K562 (cell line): ENCODE results near the gene DENND5B. TPM values are rescaled to one million over a fixed set of nuclear protein-coding genes. Genes with fewer than 3 reads are reported as not detected.
A peak's percentile ranks its signal among the peaks of the same experiment; 100 is the strongest.

Source experiments
- ATAC-seq: fragments of 200-7000 bp; cut with Tn5 transposase; 3 replicates; pipeline ENCODE4 v1.9.1; 2020; ENCODE audit warnings: moderate library complexity
- BruUV-seq: library from RNA; stranded (reverse); fragments of 400-500 nt; replicated peaks from 2 replicates; lab custom pipeline; 2021; lab: Mats Ljungman, UMichigan
- CTCF ChIA-PET: fragments of 300-600 bp; formaldehyde crosslinking; extraction: SDS; loops from one replicate; lab custom pipeline; 2021; ENCODE audit warnings: low intra/inter-chr PET ratio; lab: Yijun Ruan, JAX
- POLR2A ChIA-PET: fragments of 300-600, 350-650 bp; sonication (Branson Sonifier 250); formaldehyde crosslinking; extraction: SDS; loops from one replicate; lab custom pipeline; 2021; ENCODE audit warnings: antibody characterized with exemption, inconsistent platforms; lab: Yijun Ruan, JAX
- DNase-seq, 4 experiments: peaks; one replicate each; pipeline versions ENCODE4 v3.0.0 to v3.0.0-alpha.2; 2011 to 2018; ENCODE audit warnings: low spot score in 3 of 4, mixed read lengths in 3 of 4; ENCODE audit errors: extremely low read depth in 1 of 4
- FAIRE-seq: peaks from 2 replicates; lab custom pipeline; 2011; peaks lifted over from hg19 to GRCh38; lab: Jason Lieb, UNC
- H2AFZ ChIP-seq: 2 replicates; pipeline ENCODE4 v1.6.0; 2011; ENCODE audit warnings: low read depth, low read length, control low read depth, inconsistent platforms
- H3K27ac ChIP-seq: fragments of 200-600 bp; 3 replicates; pipeline ENCODE4 v1.8.0; 2011; ENCODE audit warnings: low read depth, mild to moderate bottlenecking, control low read depth, inconsistent platforms, low read length, moderate library complexity, mixed read lengths; ENCODE audit errors: extremely low read depth
- H3K27me3 ChIP-seq, 2 experiments: fragments of 300-600 bp in 1 of 2; 2 replicates in 1 of 2; 3 replicates in 1 of 2; pipeline versions ENCODE4 v1.6.0 to v1.8.0; 2011; ENCODE audit warnings: inconsistent platforms in 2 of 2, low read length in 2 of 2, mild to moderate bottlenecking in 1 of 2, mixed read lengths in 1 of 2, moderate library complexity in 1 of 2; ENCODE audit not compliant: control insufficient read depth in 2 of 2, insufficient read depth in 2 of 2
- H3K36me3 ChIP-seq: fragments of 300-600 bp; 3 replicates; pipeline ENCODE4 v1.8.0; 2011; ENCODE audit warnings: mild to moderate bottlenecking, low read length, inconsistent platforms; ENCODE audit not compliant: control insufficient read depth, insufficient read depth
- H3K4me1 ChIP-seq, 2 experiments: fragments of 200-600 bp in 1 of 2; replicated peaks in 1 of 2; 2 replicates in 1 of 2; 3 replicates in 1 of 2; pipeline versions ENCODE4 v1.5.1 to v1.8.0; 2011; ENCODE audit warnings: inconsistent platforms in 2 of 2, low read length in 2 of 2, mild to moderate bottlenecking in 1 of 2, mixed read lengths in 1 of 2, moderate library complexity in 1 of 2; ENCODE audit not compliant: control insufficient read depth in 2 of 2, insufficient read depth in 2 of 2
- H3K4me2 ChIP-seq: 2 replicates; pipeline ENCODE4 v1.6.1; 2011; ENCODE audit warnings: low read length, control low read depth, inconsistent platforms, mixed read lengths; ENCODE audit not compliant: insufficient read depth
- H3K4me3 ChIP-seq: fragments of 200-600 bp; sonication (generic), shearing (Covaris generic); 2 replicates; pipeline ENCODE4 v1.5.1; 2016; ENCODE audit warnings: control low read depth, inconsistent platforms
- H3K79me2 ChIP-seq: fragments of 200-600 bp; 3 replicates; pipeline ENCODE4 v1.8.0; 2011; ENCODE audit warnings: low read length, inconsistent platforms; ENCODE audit not compliant: control insufficient read depth, insufficient read depth
- H3K9ac ChIP-seq, 2 experiments: 2 replicates each; pipeline versions ENCODE4 v1.6.0 to v1.6.1; 2011; ENCODE audit warnings: low read depth in 2 of 2, low read length in 2 of 2, control low read depth in 1 of 2, inconsistent platforms in 1 of 2, mild to moderate bottlenecking in 1 of 2, mixed read lengths in 1 of 2; ENCODE audit not compliant: insufficient read depth in 1 of 2
- H3K9me1 ChIP-seq: one replicate; pipeline ENCODE4 v1.6.0; 2011; ENCODE audit warnings: inconsistent platforms, mild to moderate bottlenecking, low read length, moderate library complexity; ENCODE audit not compliant: control insufficient read depth, insufficient read depth
- H3K9me3 ChIP-seq: replicated peaks from 2 replicates; pipeline ENCODE4 v1.5.1; 2011; ENCODE audit warnings: low read depth, low read length, inconsistent platforms; ENCODE audit not compliant: control insufficient read depth, insufficient read depth
- H4K20me1 ChIP-seq: replicated peaks from 2 replicates; pipeline ENCODE4 v1.6.1; 2011; ENCODE audit warnings: low read length, inconsistent platforms, mixed read lengths; ENCODE audit not compliant: control insufficient read depth, insufficient read depth
- SAFB2 ChIP-seq: fragments of 200-400 bp; formaldehyde crosslinking; IDR thresholded peaks from 2 replicates; pipeline ENCODE4 v1.6.1; 2018; ENCODE audit warnings: borderline replicate concordance, low read length, low read depth, moderate library complexity; ENCODE audit not compliant: severe bottlenecking
- ZFX ChIP-seq: sonication (generic); formaldehyde crosslinking; IDR thresholded peaks from 2 replicates; pipeline ENCODE4 v1.8.0; 2022; ENCODE audit warnings: mild to moderate bottlenecking, missing genetic modification reagents, moderate library complexity
- WGBS: fragments of 100-300 bp; shearing (Covaris generic); methylation state at CpG from one replicate; pipeline ENCODE4 v1.1.6; 2016; ENCODE audit warnings: low coverage, mixed read lengths; ENCODE audit not compliant: insufficient coverage; ENCODE audit errors: missing lambda C conversion rate; 5-methylcytosine and 5-hydroxymethylcytosine counted together
- in situ Hi-C: fragments of 300-500 bp; cut with MboI; formaldehyde crosslinking; loops from 4 replicates; pipeline ENCODE4 v1.15.0; 2018; ENCODE audit warnings: inconsistent platforms, mixed read lengths
- intact Hi-C: fragments of 100-400 bp; cut with micrococcal nuclease; formaldehyde crosslinking; loops from 2 replicates; pipeline ENCODE4 v1.14.2; 2022
- polyA plus RNA-seq, 8 experiments: library from polyadenylated mRNA; depleted of rRNA in 4 of 8; stranded (reverse) in 5 of 8; unstranded in 3 of 8; fragments of >200 nt; fragmentation: Nextera tagmentation in 2 of 8; fragmentation: Illumina TruSeq in 1 of 8; extraction: Ambion mirVana in 2 of 8; extraction: Trizol in 1 of 8; gene quantifications; 2 replicates each; pipeline versions ENCODE4 v1.2.1 to v1.2.3, GENCODE V29; 2011 to 2014; ENCODE audit warnings: inconsistent platforms in 1 of 8, missing spikeins in 1 of 8
- total RNA-seq, 7 experiments: library from RNA; depleted of rRNA in 6 of 7; stranded (reverse); fragments of >200 nt in 6 of 7; fragmentation: Illumina TruSeq in 2 of 7; extraction: Trizol in 2 of 7; gene quantifications; 2 replicates each; pipeline versions ENCODE4 v1.2.1 to v1.2.3, GENCODE V29; 2011 to 2021; ENCODE audit warnings: low replicate concordance in 1 of 7

DENND5B gene
- total and polyA plus RNA-seq, 9 of the 15 experiments (the other 6 are each of a cell fraction or from before 2014, with no cell fraction given), result 0.99 to 6.0 (median 3.6) TPM

- no peak for FAIRE-seq
- Histone ChIP-seq H3K4me2 (peak overlapping the region; percentile 36; the same call in 1 of the 2 replicates), H4K20me1 (no peaks in the 10 kb centered on the region), H3K27ac (no peak overlapping the region), H3K9me1 (no peaks in the 10 kb centered on the region), H3K4me1 (peaks cover 0 to 11% of the 10 kb centered on the region in 2 experiments; a peak in 4 of 5 replicates), H3K9ac (no peak overlapping the region; a peak in 1 of 4 replicates), H2AFZ (peak overlapping the region; percentile 74), H3K4me3 (no peak overlapping the region), H3K9me3 (no peaks in the 10 kb centered on the region), H3K27me3 (no peaks in the 10 kb centered on the region), H3K79me2 (no peaks in the 10 kb centered on the region), H3K36me3 (no peaks in the 10 kb centered on the region)
- in situ Hi-C loops, result no loop called here
- intact Hi-C loops, result no loop called here
- POLR2A ChIA-PET, result interaction anchor here (1.1 kb wide), 1 partner anchor 50 kb away, joined by 3 read pairs; no protein-coding TSS in a partner anchor
- no peak for DNase-seq
- CTCF ChIA-PET, result no interaction called here
- no TSS peak for BruUV-seq
- WGBS, result 60% methylated on average over 20 of the region's 21 CpGs
- TF ChIP-seq SAFB2, result no peak
- TF ChIP-seq ZFX, result peak; percentile 19; the same call in 1 of the 2 replicates
- ATAC-seq, result no peak; the same call in 1 of the 3 replicates
These were observed 221.0 kb downstream of the DENND5B start for GRCh38 chr12:31369712-31370521.
